Rectal smooth muscle tissue (tissue), 1 donor: ENCODE data around the gene CEP131.

ENCODE experiments used
- H3K27ac ChIP-seq: one replicate; pipeline ENCODE4 v1.7.0; 2013; ENCODE audit warnings: low read depth, low read length, inconsistent platforms
- H3K27me3 ChIP-seq: one replicate; pipeline ENCODE4 v1.7.0; 2013; ENCODE audit warnings: low read length; ENCODE audit not compliant: control insufficient read depth, insufficient read depth
- H3K36me3 ChIP-seq: one replicate; pipeline ENCODE4 v1.7.0; 2013; ENCODE audit warnings: low read length; ENCODE audit not compliant: control insufficient read depth, insufficient read depth
- H3K4me1 ChIP-seq: one replicate; pipeline ENCODE4 v1.7.0; 2013; ENCODE audit warnings: low read length; ENCODE audit not compliant: control insufficient read depth, insufficient read depth
- H3K4me3 ChIP-seq: one replicate; pipeline ENCODE4 v1.7.0; 2013; ENCODE audit warnings: low read length
- H3K9ac ChIP-seq: one replicate; pipeline ENCODE4 v1.7.0; 2013; ENCODE audit warnings: low read length

Gene CEP131

GRCh38 chr17:81165246-81166032, 57.3 kb downstream of the CEP131 start, which contains the start of gene PVALEF:
Gene PVALEF, plus strand, starts transcription at chr17:81165507. Its CDS starts 15,720 bp downstream, at chr17:81181227.
- Histone ChIP-seq H3K4me1 (no peaks in the 10 kb centered on the region), H3K9ac (no peak within 1 kb of the TSS), H3K36me3 (no peaks in the 10 kb centered on the region), H3K4me3 (peak within 1 kb of the TSS; percentile 4), H3K27me3 (peaks cover 17% of the 10 kb centered on the region), H3K27ac (no peak within 1 kb of the TSS)

- no peak overlapping the region for H3K4me3 ChIP-seq
- H3K27ac ChIP-seq = no peak overlapping the region
- peaks cover 17% of the 10 kb centered on the region for H3K27me3 ChIP-seq
- H3K9ac ChIP-seq = no peak overlapping the region
- no peaks in the 10 kb centered on the region for H3K4me1 ChIP-seq
- H3K36me3 ChIP-seq = no peaks in the 10 kb centered on the region
These were observed 58.2 kb downstream of the CEP131 start for GRCh38 chr17:81164371-81165245.

- Histone ChIP-seq H3K9ac (no peak overlapping the region), H3K27me3 (peaks cover 17% of the 10 kb centered on the region), H3K36me3 (no peaks in the 10 kb centered on the region), H3K4me3 (no peak overlapping the region), H3K27ac (no peak overlapping the region), H3K4me1 (no peaks in the 10 kb centered on the region)
These were observed 58.9 kb downstream of the CEP131 start for GRCh38 chr17:81163703-81164370.

- Histone ChIP-seq H3K36me3 (no peaks in the 10 kb centered on the region), H3K9ac (no peak overlapping the region), H3K4me1 (no peaks in the 10 kb centered on the region), H3K27ac (no peak overlapping the region), H3K4me3 (no peak overlapping the region), H3K27me3 (peaks cover 17% of the 10 kb centered on the region)
These were observed 59.6 kb downstream of the CEP131 start for GRCh38 chr17:81163051-81163695.

GRCh38 chr17:81162491-81162890, 60.3 kb downstream of the CEP131 start:
- Histone ChIP-seq H3K36me3 (no peaks in the 10 kb centered on the region), H3K27me3 (peaks cover 17% of the 10 kb centered on the region), H3K9ac (no peak overlapping the region), H3K4me1 (no peaks in the 10 kb centered on the region), H3K27ac (no peak overlapping the region), H3K4me3 (no peak overlapping the region)

GRCh38 chr17:81161972-81162371, 60.8 kb downstream of the CEP131 start:
- no peak overlapping the region for H3K27ac ChIP-seq

GRCh38 chr17:81161536-81161935, 61.2 kb downstream of the CEP131 start:
- Histone ChIP-seq H3K27me3 (peaks cover 13% of the 10 kb centered on the region), H3K36me3 (no peaks in the 10 kb centered on the region), H3K27ac (no peak overlapping the region), H3K4me3 (no peak overlapping the region), H3K4me1 (no peaks in the 10 kb centered on the region), H3K9ac (no peak overlapping the region)

More at GRCh38 chr17:81161972-81162371, 60.8 kb downstream of the CEP131 start:
- no peaks in the 10 kb centered on the region for H3K36me3 ChIP-seq
- no peak overlapping the region for H3K9ac ChIP-seq
- no peak overlapping the region for H3K4me3 ChIP-seq
- H3K4me1 ChIP-seq = no peaks in the 10 kb centered on the region
- peaks cover 17% of the 10 kb centered on the region for H3K27me3 ChIP-seq

GRCh38 chr17:81160747-81161453, 61.9 kb downstream of the CEP131 start:
- Histone ChIP-seq H3K27ac (no peak overlapping the region), H3K27me3 (peaks cover 12% of the 10 kb centered on the region), H3K9ac (no peak overlapping the region), H3K4me3 (no peak overlapping the region), H3K4me1 (no peaks in the 10 kb centered on the region), H3K36me3 (no peaks in the 10 kb centered on the region)

- Histone ChIP-seq H3K9ac (no peak overlapping the region), H3K36me3 (no peaks in the 10 kb centered on the region), H3K27ac (no peak overlapping the region), H3K27me3 (peaks cover 10% of the 10 kb centered on the region), H3K4me3 (no peak overlapping the region), H3K4me1 (no peaks in the 10 kb centered on the region)
These were observed 62.5 kb downstream of the CEP131 start for GRCh38 chr17:81160306-81160705.

- Histone ChIP-seq H3K27ac (no peak overlapping the region), H3K36me3 (no peaks in the 10 kb centered on the region), H3K4me1 (no peaks in the 10 kb centered on the region), H3K9ac (no peak overlapping the region), H3K4me3 (peak overlapping the region; percentile 8), H3K27me3 (peaks cover 7% of the 10 kb centered on the region)
These were observed 63.0 kb downstream of the CEP131 start for GRCh38 chr17:81159611-81160265.
